GM12878 (cell line): Measurements from ENCODE around the gene PACS1. TPM values are rescaled to one million over a fixed set of nuclear protein-coding genes. Genes with fewer than 3 reads are reported as not detected.

Experiments used
- ATAC-seq: fragments of 200-7000 bp; cut with Tn5 transposase; 3 replicates; pipeline ENCODE4 v1.9.1; 2020; ENCODE audit warnings: mild to moderate bottlenecking, moderate library complexity
- BruUV-seq: library from RNA; stranded (reverse); fragments of 400-500 nt; replicated peaks from 2 replicates; lab custom pipeline; 2021; lab: Mats Ljungman, UMichigan
- CTCF ChIA-PET: fragments of 300-600 bp; sonication (Branson Sonifier 250); formaldehyde crosslinking; extraction: SDS; loops from one replicate; lab custom pipeline; 2021; ENCODE audit warnings: inconsistent platforms; lab: Yijun Ruan, JAX
- POLR2A ChIA-PET: fragments of 350-600 bp; formaldehyde crosslinking; extraction: SDS; loops from one replicate; lab custom pipeline; 2021; ENCODE audit warnings: inconsistent platforms; lab: Charles Lee
- RAD21 ChIA-PET: fragments of 300-600 bp; sonication (Branson Sonifier 250); formaldehyde crosslinking; loops from one replicate; lab custom pipeline; 2023; ENCODE audit warnings: antibody characterized with exemption; ENCODE audit not compliant: unreplicated experiment; lab: Charles Lee
- SMC1A ChIA-PET: fragments of 300-600 bp; sonication (Branson Sonifier 250); formaldehyde crosslinking; loops from one replicate; lab custom pipeline; 2023; ENCODE audit not compliant: unreplicated experiment, uncharacterized antibody; lab: Charles Lee
- DNase-seq: peaks from one replicate; pipeline ENCODE4 v3.0.0-alpha.2; 2011; ENCODE audit warnings: low read depth, low spot score
- FAIRE-seq: peaks from 3 replicates; lab custom pipeline; 2011; peaks lifted over from hg19 to GRCh38; lab: Jason Lieb, UNC
- H2AFZ ChIP-seq: 2 replicates; pipeline ENCODE4 v1.6.0; 2011; ENCODE audit warnings: low read depth, low read length, control low read depth; ENCODE audit not compliant: control insufficient read depth
- H3K27ac ChIP-seq: 2 replicates; pipeline ENCODE4 v1.5.1; 2011; ENCODE audit warnings: control low read depth; ENCODE audit not compliant: control insufficient read depth, insufficient read depth
- H3K27me3 ChIP-seq, 2 experiments: replicated peaks in 1 of 2; 2 replicates each; pipeline versions ENCODE4 v1.6.0 to v1.6.1; 2011; ENCODE audit warnings: low read length in 1 of 2; ENCODE audit not compliant: control insufficient read depth in 2 of 2, insufficient read depth in 2 of 2
- H3K36me3 ChIP-seq, 2 experiments: 2 replicates each; pipeline ENCODE4 v1.5.1; 2011; ENCODE audit warnings: low read length in 1 of 2; ENCODE audit not compliant: control insufficient read depth in 2 of 2, insufficient read depth in 2 of 2
- H3K4me1 ChIP-seq: 2 replicates; pipeline ENCODE4 v1.6.1; 2011; ENCODE audit warnings: mild to moderate bottlenecking, low read length, moderate library complexity, mixed read lengths; ENCODE audit not compliant: control insufficient read depth, insufficient read depth
- H3K4me2 ChIP-seq: 2 replicates; pipeline ENCODE4 v1.6.0; 2011; ENCODE audit warnings: control low read depth; ENCODE audit not compliant: control insufficient read depth, insufficient read depth
- H3K4me3 ChIP-seq: fragments of 200-600 bp; sonication (generic); 2 replicates; pipeline ENCODE4 v1.5.1; 2016
- H3K79me2 ChIP-seq: 2 replicates; pipeline ENCODE4 v1.6.0; 2011; ENCODE audit warnings: low read length; ENCODE audit not compliant: control insufficient read depth, insufficient read depth
- H3K9ac ChIP-seq: 2 replicates; pipeline ENCODE4 v1.8.0; 2011; ENCODE audit warnings: low read length, control low read depth, mixed read lengths; ENCODE audit not compliant: control insufficient read depth, insufficient read depth
- H3K9me3 ChIP-seq: replicated peaks from 3 replicates; pipeline ENCODE4 v1.5.1; 2011; ENCODE audit warnings: mild to moderate bottlenecking, low read length; ENCODE audit not compliant: control insufficient read depth, insufficient read depth
- H4K20me1 ChIP-seq: 2 replicates; pipeline ENCODE4 v1.6.0; 2011; ENCODE audit not compliant: control insufficient read depth, insufficient read depth
- BCLAF1 ChIP-seq: fragments of 450-650 bp; IDR thresholded peaks from 2 replicates; pipeline ENCODE4 v1.6.1; 2017; ENCODE audit warnings: antibody characterized with exemption, mild to moderate bottlenecking, moderate library complexity
- CHD1 ChIP-seq: IDR thresholded peaks from 2 replicates; pipeline ENCODE4 v1.6.1; 2012; ENCODE audit warnings: low read depth, low read length, improper control_type of control experiment
- NFIC ChIP-seq: IDR thresholded peaks from 2 replicates; pipeline ENCODE4 v1.6.1; 2012; ENCODE audit warnings: low read depth, mild to moderate bottlenecking, inconsistent platforms, low read length, moderate library complexity
- PAX5 ChIP-seq: IDR thresholded peaks from 2 replicates; pipeline ENCODE4 v1.6.1; 2011; ENCODE audit warnings: low read depth, low read length, borderline replicate concordance
- STAT3 ChIP-seq: IDR thresholded peaks from 2 replicates; pipeline ENCODE4 v1.6.1; 2011; ENCODE audit warnings: low read depth, low read length, improper control_type of control experiment
- TCF3 ChIP-seq: IDR thresholded peaks from 2 replicates; pipeline ENCODE4 v1.6.1; 2012; ENCODE audit warnings: low read depth, mild to moderate bottlenecking, low read length, borderline replicate concordance; ENCODE audit not compliant: insufficient read depth
- TCF7 ChIP-seq: IDR thresholded peaks from 2 replicates; pipeline ENCODE4 v1.6.1; 2014; ENCODE audit warnings: antibody characterized with exemption, borderline replicate concordance
- WRNIP1 ChIP-seq: IDR thresholded peaks from 2 replicates; pipeline ENCODE4 v1.6.1; 2011; ENCODE audit warnings: low read depth, low read length, improper control_type of control experiment, borderline replicate concordance
- ZSCAN29 ChIP-seq: fragments of 450-650 bp; IDR thresholded peaks from 2 replicates; pipeline ENCODE4 v1.6.1; 2017; ENCODE audit warnings: mild to moderate bottlenecking, moderate library complexity
- WGBS: methylation state at CpG from one replicate; pipeline ENCODE4 v1.1.6; 2016; ENCODE audit warnings: low lambda C conversion rate; ENCODE audit not compliant: insufficient replicate concordance, insufficient coverage; ENCODE audit errors: missing lambda C conversion rate; 5-methylcytosine and 5-hydroxymethylcytosine counted together
- in situ Hi-C: fragments of 300-500 bp; cut with MboI; formaldehyde crosslinking; loops from 9 replicates; pipeline ENCODE4 v1.14.3; 2018; ENCODE audit warnings: mixed read lengths
- intact Hi-C: fragments of 100-400 bp; cut with micrococcal nuclease; formaldehyde crosslinking; loops from one replicate; pipeline ENCODE4 v1.14.2; 2022; ENCODE audit not compliant: unreplicated experiment
- polyA plus RNA-seq, 11 experiments: library from polyadenylated mRNA; depleted of rRNA in 4 of 11; unstranded in 6 of 11; stranded (reverse) in 5 of 11; fragments of >200 nt; fragmentation: Nextera tagmentation in 4 of 11; fragmentation: Illumina TruSeq in 1 of 11; extraction: Ambion mirVana in 4 of 11; extraction: Trizol in 1 of 11; gene quantifications; 1 replicate in 1 of 11; 2 replicates in 10 of 11; pipeline versions ENCODE4 v1.2.1 to v1.2.3, GENCODE V29; 2011 to 2016; ENCODE audit warnings: inconsistent platforms in 2 of 11, missing spikeins in 2 of 11, low read depth in 1 of 11
- total RNA-seq, 4 experiments: library from RNA; depleted of rRNA in 3 of 4; stranded (reverse); fragments of >200 nt in 3 of 4; fragmentation: Illumina TruSeq in 1 of 4; extraction: Trizol in 1 of 4; gene quantifications; 2 replicates each; pipeline versions ENCODE4 v1.2.1 to v1.2.3, GENCODE V29; 2013 to 2021
- TF ChIP-seq, protein P1 (sequence below): fragments of 450-650 bp; IDR thresholded peaks from 2 replicates; pipeline ENCODE4 v1.6.1; 2017; ENCODE audit warnings: mild to moderate bottlenecking, moderate library complexity
- TF ChIP-seq, protein P2 (sequence below): fragments of 450-650 bp; IDR thresholded peaks from 2 replicates; pipeline ENCODE4 v1.6.1; 2014; ENCODE audit warnings: mild to moderate bottlenecking

The PACS1 gene
- total and polyA plus RNA-seq, 10 of the 15 experiments (the other 5 are each of a cell fraction or from before 2014, with no cell fraction given), result 1.1 to 74.3 (median 17.9) TPM

DNA sequence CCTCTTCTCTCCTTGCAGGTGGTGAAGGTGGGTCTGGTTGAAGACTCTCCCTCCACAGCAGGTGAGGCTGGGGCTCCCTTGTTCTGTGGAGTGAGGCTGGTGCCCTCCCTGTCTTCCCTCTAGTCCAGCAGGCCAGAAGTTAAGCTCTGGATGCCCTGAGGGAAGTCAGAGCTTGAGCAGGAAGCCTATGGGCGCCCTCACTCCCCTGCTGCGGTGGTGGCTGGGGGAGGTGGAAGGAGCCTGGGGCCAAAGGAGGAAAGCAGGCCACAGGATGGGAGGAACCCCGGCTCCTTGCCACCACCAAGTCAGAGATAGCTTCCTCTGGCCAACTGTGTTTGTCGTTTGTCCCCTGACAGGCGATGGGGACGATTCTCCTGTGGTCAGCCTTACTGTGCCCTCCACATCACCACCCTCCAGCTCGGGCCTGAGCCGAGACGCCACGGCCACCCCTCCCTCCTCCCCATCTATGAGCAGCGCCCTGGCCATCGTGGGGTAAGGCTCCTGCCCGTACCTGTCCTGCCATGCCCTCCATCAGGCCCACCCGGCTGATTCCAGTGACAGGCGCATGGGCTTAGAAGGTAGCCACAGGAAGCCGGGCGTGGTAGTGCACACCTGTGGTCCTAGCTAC lies 168.8 kb downstream of the PACS1 start:
- BruUV-seq, result no TSS peak
- Histone ChIP-seq H3K4me1 (no peaks in the 10 kb centered on the region), H3K27me3 (no peaks in the 10 kb centered on the region), H3K9me3 (no peaks in the 10 kb centered on the region), H3K4me2 (no peak overlapping the region), H2AFZ (no peak overlapping the region), H3K4me3 (no peak overlapping the region), H3K9ac (no peak overlapping the region), H3K36me3 (peaks cover 12 to 24% of the 10 kb centered on the region in 2 experiments), H3K27ac (no peak overlapping the region), H3K79me2 (no peaks in the 10 kb centered on the region), H4K20me1 (no peaks in the 10 kb centered on the region)
- FAIRE-seq (no peak), DNase-seq (no peak), ATAC-seq (no peak)
- ChIA-PET POLR2A (no interaction called here), CTCF (interaction anchor here (1.1 to 2.4 kb wide), 2 partner anchors 16 to 216 kb away, joined by 3 to 8 read pairs; no protein-coding TSS in a partner anchor), RAD21 (no interaction called here), SMC1A (no interaction called here)
- intact Hi-C loops (no loop called here), in situ Hi-C loops (no loop called here)
- 88% methylated on average over 17 of the region's 17 CpGs for WGBS
- TF ChIP-seq TCF3 (no peak), TCF7 (no peak), CHD1 (no peak), BCLAF1 (no peak), PAX5 (no peak), NFIC (no peak), ZSCAN29 (no peak), STAT3 (no peak), WRNIP1 (no peak)
- TF ChIP-seq, protein P1, sequence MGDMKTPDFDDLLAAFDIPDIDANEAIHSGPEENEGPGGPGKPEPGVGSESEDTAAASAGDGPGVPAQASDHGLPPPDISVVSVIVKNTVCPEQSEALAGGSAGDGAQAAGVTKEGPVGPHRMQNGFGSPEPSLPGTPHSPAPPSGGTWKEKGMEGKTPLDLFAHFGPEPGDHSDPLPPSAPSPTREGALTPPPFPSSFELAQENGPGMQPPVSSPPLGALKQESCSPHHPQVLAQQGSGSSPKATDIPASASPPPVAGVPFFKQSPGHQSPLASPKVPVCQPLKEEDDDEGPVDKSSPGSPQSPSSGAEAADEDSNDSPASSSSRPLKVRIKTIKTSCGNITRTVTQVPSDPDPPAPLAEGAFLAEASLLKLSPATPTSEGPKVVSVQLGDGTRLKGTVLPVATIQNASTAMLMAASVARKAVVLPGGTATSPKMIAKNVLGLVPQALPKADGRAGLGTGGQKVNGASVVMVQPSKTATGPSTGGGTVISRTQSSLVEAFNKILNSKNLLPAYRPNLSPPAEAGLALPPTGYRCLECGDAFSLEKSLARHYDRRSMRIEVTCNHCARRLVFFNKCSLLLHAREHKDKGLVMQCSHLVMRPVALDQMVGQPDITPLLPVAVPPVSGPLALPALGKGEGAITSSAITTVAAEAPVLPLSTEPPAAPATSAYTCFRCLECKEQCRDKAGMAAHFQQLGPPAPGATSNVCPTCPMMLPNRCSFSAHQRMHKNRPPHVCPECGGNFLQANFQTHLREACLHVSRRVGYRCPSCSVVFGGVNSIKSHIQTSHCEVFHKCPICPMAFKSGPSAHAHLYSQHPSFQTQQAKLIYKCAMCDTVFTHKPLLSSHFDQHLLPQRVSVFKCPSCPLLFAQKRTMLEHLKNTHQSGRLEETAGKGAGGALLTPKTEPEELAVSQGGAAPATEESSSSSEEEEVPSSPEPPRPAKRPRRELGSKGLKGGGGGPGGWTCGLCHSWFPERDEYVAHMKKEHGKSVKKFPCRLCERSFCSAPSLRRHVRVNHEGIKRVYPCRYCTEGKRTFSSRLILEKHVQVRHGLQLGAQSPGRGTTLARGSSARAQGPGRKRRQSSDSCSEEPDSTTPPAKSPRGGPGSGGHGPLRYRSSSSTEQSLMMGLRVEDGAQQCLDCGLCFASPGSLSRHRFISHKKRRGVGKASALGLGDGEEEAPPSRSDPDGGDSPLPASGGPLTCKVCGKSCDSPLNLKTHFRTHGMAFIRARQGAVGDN, result no peak
- TF ChIP-seq, protein P2, sequence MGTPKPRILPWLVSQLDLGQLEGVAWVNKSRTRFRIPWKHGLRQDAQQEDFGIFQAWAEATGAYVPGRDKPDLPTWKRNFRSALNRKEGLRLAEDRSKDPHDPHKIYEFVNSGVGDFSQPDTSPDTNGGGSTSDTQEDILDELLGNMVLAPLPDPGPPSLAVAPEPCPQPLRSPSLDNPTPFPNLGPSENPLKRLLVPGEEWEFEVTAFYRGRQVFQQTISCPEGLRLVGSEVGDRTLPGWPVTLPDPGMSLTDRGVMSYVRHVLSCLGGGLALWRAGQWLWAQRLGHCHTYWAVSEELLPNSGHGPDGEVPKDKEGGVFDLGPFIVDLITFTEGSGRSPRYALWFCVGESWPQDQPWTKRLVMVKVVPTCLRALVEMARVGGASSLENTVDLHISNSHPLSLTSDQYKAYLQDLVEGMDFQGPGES, result no peak
